OCI-LY1 (cell line): Measurements from ENCODE around the gene IRAK3.

Experiments
- H2AFZ ChIP-seq: fragments of 200-600 bp; sonication (generic), shearing (Covaris generic); 2 replicates; pipeline ENCODE4 v1.6.0; 2014; ENCODE audit warnings: antibody characterized with exemption, mild to moderate bottlenecking, low read length
- H3F3A ChIP-seq: fragments of 200-600 bp; sonication (generic), shearing (Covaris generic); 2 replicates; pipeline ENCODE4 v1.6.0; 2014; ENCODE audit warnings: mild to moderate bottlenecking, antibody characterized with exemption, low read length, moderate library complexity; ENCODE audit not compliant: insufficient read depth
- H3K27ac ChIP-seq: fragments of 200-600 bp; sonication (generic); 2 replicates; pipeline ENCODE4 v1.5.1; 2014; ENCODE audit warnings: low read length, mixed run types, mild to moderate bottlenecking, low read depth; ENCODE audit not compliant: poor library complexity, severe bottlenecking
- H3K27me3 ChIP-seq: fragments of 200-600 bp; sonication (generic); 2 replicates; pipeline ENCODE4 v1.6.0; 2014; ENCODE audit warnings: antibody characterized with exemption, mild to moderate bottlenecking, low read length, moderate library complexity; ENCODE audit not compliant: insufficient read depth
- H3K36me3 ChIP-seq: fragments of 200-600 bp; sonication (generic); 2 replicates; pipeline ENCODE4 v1.6.1; 2014; ENCODE audit warnings: mild to moderate bottlenecking, antibody characterized with exemption, low read length, moderate library complexity, mixed read lengths; ENCODE audit not compliant: insufficient read depth
- H3K4me1 ChIP-seq: fragments of 200-600 bp; sonication (generic); 2 replicates; pipeline ENCODE4 v1.5.1; 2014; ENCODE audit warnings: mild to moderate bottlenecking, low read length, moderate library complexity; ENCODE audit not compliant: insufficient read depth, severe bottlenecking
- H3K4me2 ChIP-seq: fragments of 200-600 bp; sonication (generic), shearing (Covaris generic); 2 replicates; pipeline ENCODE4 v1.6.1; 2014; ENCODE audit warnings: low read length
- H3K4me3 ChIP-seq: fragments of 200-600 bp; sonication (generic); 2 replicates; pipeline ENCODE4 v1.5.1; 2014; ENCODE audit warnings: low read length, low read depth, mild to moderate bottlenecking, mixed read lengths; ENCODE audit not compliant: poor library complexity, severe bottlenecking
- H3K79me2 ChIP-seq: fragments of 200-600 bp; shearing (Covaris generic); 2 replicates; pipeline ENCODE4 v1.6.1; 2016; ENCODE audit warnings: mixed run types, low read length, mixed read lengths; ENCODE audit not compliant: insufficient read depth
- H3K9ac ChIP-seq: fragments of 200-600 bp; sonication (generic), shearing (Covaris generic); 2 replicates; pipeline ENCODE4 v1.6.1; 2014; ENCODE audit warnings: mild to moderate bottlenecking, low read length, mixed read lengths
- H3K9me2 ChIP-seq: fragments of 200-600 bp; sonication (generic), shearing (Covaris generic); 2 replicates; pipeline ENCODE4 v1.6.1; 2014; ENCODE audit warnings: low read depth, mild to moderate bottlenecking, low read length, mixed read lengths
- H3K9me3 ChIP-seq: fragments of 200-600 bp; shearing (Covaris generic); 2 replicates; pipeline ENCODE4 v1.6.1; 2014; ENCODE audit warnings: low read length, mixed read lengths
- H4K20me1 ChIP-seq: fragments of 200-600 bp; sonication (generic), shearing (Covaris generic); 2 replicates; pipeline ENCODE4 v1.6.0; 2016; ENCODE audit warnings: mild to moderate bottlenecking, low read length; ENCODE audit not compliant: insufficient read depth
- CTCF ChIP-seq: fragments of 200-600 bp; sonication (generic), shearing (Covaris generic); IDR thresholded peaks from 2 replicates; pipeline ENCODE4 v1.5.1; 2017; ENCODE audit warnings: mild to moderate bottlenecking, antibody characterized with exemption, low read length, moderate library complexity, mixed read lengths
- EZH2 ChIP-seq: fragments of 200-600 bp; sonication (generic), shearing (Covaris generic); IDR thresholded peaks from 2 replicates; pipeline ENCODE4 v1.8.0; 2017; ENCODE audit warnings: borderline replicate concordance, mixed run types, mild to moderate bottlenecking, antibody characterized with exemption, low read length, moderate library complexity, mixed read lengths

Gene IRAK3

GRCh38 chr12:66164349-66164821, 24.6 kb upstream of the IRAK3 start:
- H3K4me1 ChIP-seq: peaks cover 11% of the 10 kb centered on the region
- H3F3A ChIP-seq: no peaks in the 10 kb centered on the region
- H3K4me2 ChIP-seq: no peak overlapping the region
- H3K4me3 ChIP-seq: no peak overlapping the region
- H3K9me3 ChIP-seq: peaks cover 21% of the 10 kb centered on the region
- peaks cover 72% of the 10 kb centered on the region for H3K79me2 ChIP-seq
- no peak overlapping the region for H2AFZ ChIP-seq
- H3K9me2 ChIP-seq: no peaks in the 10 kb centered on the region
- peaks cover 67% of the 10 kb centered on the region for H3K36me3 ChIP-seq
- H3K9ac ChIP-seq: no peak overlapping the region
- H3K27ac ChIP-seq: no peak overlapping the region
- TF ChIP-seq EZH2 (no peak), CTCF (no peak)
- no peaks in the 10 kb centered on the region for H3K27me3 ChIP-seq
- no peaks in the 10 kb centered on the region for H4K20me1 ChIP-seq

GRCh38 chr12:66165141-66165540, 23.9 kb upstream of the IRAK3 start:
- H3F3A ChIP-seq: no peaks in the 10 kb centered on the region
- no peak overlapping the region for H3K4me2 ChIP-seq
- peaks cover 72% of the 10 kb centered on the region for H3K79me2 ChIP-seq
- H3K9me2 ChIP-seq: no peaks in the 10 kb centered on the region
- H3K4me1 ChIP-seq: peaks cover 11% of the 10 kb centered on the region
- peaks cover 59% of the 10 kb centered on the region for H3K36me3 ChIP-seq
- H3K9ac ChIP-seq: no peak overlapping the region
- H4K20me1 ChIP-seq: no peaks in the 10 kb centered on the region
- peaks cover 21% of the 10 kb centered on the region for H3K9me3 ChIP-seq
- H3K27ac ChIP-seq: no peak overlapping the region
- no peak overlapping the region for H3K4me3 ChIP-seq
- H2AFZ ChIP-seq: no peak overlapping the region
- H3K27me3 ChIP-seq: no peaks in the 10 kb centered on the region
- TF ChIP-seq CTCF: no peak
- no peak for TF ChIP-seq EZH2

- Histone ChIP-seq H3K4me1 (peaks cover 11% of the 10 kb centered on the region), H3F3A (no peaks in the 10 kb centered on the region), H3K79me2 (peaks cover 68% of the 10 kb centered on the region), H3K9ac (no peak overlapping the region), H3K4me3 (no peak overlapping the region), H4K20me1 (no peaks in the 10 kb centered on the region), H3K36me3 (peaks cover 48% of the 10 kb centered on the region), H3K27ac (no peak overlapping the region), H3K9me2 (no peaks in the 10 kb centered on the region), H3K4me2 (no peak overlapping the region), H3K9me3 (peaks cover 21% of the 10 kb centered on the region), H3K27me3 (no peaks in the 10 kb centered on the region), H2AFZ (no peak overlapping the region)
- TF ChIP-seq CTCF (no peak), EZH2 (no peak)
Measured at GRCh38 chr12:66166561-66166960, 22.5 kb upstream of the IRAK3 start.
